GM12873 (cell line): ENCODE data around the gene GNG7.

ENCODE experiments used
- CTCF ChIP-seq: IDR thresholded peaks from 2 replicates; pipeline ENCODE4 v1.5.1; 2012; ENCODE audit warnings: low read depth, mild to moderate bottlenecking, moderate library complexity, low read length, control low read depth; ENCODE audit not compliant: insufficient read depth; ENCODE audit errors: missing control alignments

Gene GNG7

DNA sequence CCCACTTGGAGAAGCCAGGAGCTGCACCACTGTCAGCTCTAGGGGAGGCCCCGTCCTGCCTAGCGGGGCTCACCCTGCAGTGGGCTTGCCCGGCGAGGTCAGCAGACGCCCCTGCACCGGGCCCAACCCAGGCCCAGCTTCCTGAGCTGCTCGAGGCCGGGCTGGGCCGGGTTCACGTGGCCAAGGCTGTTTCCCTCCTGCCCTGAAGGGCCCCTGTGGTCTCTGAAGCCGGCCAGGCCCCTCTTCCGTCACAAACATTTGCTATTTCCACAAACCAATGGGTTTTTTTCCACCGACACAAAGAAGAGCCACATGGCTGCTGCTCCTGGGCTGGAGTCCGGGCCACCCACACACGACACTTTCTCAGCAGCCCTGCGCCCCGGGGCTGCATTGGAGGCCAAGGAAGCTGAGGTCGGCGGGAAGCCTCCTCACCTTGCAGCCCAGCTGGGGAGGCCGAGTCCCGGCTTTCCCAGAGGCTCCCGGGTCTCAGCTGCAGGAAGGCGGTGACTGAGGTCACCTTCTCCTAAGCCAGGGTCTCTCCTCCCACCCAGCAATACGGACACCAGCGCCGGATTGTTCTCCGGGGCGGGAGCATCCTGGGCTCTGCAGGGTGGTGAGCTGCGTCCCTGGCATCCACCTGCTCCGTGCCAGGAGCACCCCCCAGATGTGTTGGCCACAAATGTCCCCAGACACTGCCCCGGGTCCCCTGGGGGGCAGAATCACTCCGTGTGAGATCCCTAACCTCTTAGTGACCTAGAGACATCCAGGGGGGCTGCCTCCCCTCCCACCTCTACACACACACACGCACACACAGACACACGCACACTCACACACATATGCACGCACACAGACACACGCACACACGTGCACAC lies 146.0 kb downstream of the GNG7 start:
- no peak for TF ChIP-seq CTCF

DNA sequence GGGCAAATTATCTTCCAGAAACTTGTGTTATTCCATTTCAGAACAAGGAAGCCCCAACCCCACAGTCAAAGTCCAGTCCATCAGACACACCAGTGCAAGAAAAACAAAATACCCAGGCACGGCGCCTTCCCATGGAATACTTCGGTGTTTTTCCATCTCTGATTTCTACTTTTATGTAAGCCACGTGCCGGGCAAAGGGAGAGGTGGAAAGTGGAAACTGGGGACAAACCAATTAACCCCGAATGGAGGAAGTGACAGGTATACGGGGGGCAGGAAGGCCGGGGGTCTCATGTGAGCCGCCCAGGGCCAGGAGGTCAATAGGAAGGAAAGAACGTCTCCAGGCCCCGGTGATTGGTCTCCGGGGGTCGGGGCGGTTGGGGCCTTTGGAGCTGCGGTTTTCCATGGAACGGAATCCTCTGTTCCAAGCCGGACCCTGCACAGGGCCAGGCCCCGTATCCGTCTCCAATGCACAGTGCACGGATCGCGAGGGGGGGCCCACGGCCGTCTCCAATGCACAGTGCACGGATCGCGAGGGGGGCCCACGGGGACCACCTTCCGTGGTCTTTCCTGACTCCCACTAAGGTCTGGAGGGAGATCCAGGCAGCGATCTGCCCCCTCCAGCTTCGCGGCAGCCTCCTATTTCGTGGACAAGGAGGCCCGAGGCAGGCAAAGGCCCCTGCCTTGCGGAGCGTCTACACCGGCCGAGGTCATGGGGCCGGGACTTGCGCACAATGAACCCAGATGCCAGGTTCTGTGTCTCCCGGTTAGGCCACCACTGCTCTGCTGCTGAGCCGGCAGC lies 146.9 kb downstream of the GNG7 start:
- TF ChIP-seq CTCF: no peak

- no peak for TF ChIP-seq CTCF
These were observed 147.6 kb downstream of the GNG7 start for GRCh38 chr19:2554856-2555255.

DNA sequence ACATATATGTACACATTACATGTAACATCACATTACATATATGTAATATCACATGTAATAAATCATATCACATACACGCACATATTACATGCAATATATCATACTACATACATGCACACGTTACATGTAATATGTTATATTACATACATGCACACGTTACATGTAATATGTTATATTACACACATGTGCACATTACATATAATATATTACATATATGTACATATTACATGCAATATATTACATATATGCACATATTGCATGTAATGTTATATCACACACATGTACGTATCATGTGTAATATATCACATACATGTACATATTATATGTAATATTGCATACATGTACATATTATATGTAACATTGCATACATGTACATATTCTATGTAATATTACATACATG lies 149.0 kb downstream of the GNG7 start:
- no peak for TF ChIP-seq CTCF

- no peak for TF ChIP-seq CTCF
These were observed 149.6 kb downstream of the GNG7 start for GRCh38 chr19:2552859-2553258.

- TF ChIP-seq CTCF: no peak
These were observed 150.7 kb downstream of the GNG7 start for GRCh38 chr19:2551864-2552185.

DNA sequence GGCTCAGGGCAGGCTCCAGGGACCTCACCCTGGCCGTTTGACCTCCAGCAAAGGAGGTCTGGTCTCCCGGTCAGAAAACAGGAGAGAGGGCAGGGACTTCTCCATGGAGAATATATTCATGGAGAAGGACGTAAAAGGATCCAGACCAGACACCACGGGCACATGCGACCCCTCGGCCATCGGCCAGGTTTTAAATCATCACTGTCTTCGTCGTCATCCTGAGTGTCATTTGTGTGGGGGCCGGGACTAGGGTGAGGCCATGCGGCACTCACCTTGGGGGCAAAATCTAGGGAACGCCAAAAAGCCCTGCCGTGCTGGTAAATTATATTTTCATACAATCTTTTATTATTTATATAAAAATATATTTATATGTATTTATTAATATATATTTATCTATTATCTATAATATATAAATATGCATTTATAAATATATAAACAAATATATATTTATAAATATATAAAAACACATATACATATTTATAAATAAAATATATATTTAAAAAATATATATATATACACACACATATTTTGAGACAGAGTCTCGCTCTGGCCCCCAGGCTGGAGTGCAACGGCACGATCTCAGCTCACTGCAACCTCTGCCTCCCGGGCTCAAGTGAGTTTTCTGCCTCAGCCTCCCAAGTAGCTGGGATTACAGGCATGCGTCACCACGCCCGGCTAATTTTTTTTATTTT lies 151.2 kb downstream of the GNG7 start:
- no peak for TF ChIP-seq CTCF
